ENCODE measurements around the gene PDE11A.

- TF ChIP-seq CBFB (CRISPR knock-in tag; IDR thresholded peaks at IDR 0.05) = no peak
- no peak for TF ChIP-seq HOXA7 (CRISPR knock-in tag; IDR thresholded peaks at IDR 0.05)
- TF ChIP-seq SP140L (CRISPR knock-in tag; IDR thresholded peaks at IDR 0.05; ENCODE audit: borderline replicate concordance) = no peak
- no peak for TF ChIP-seq ZNF589 (CRISPR knock-in tag; conservative IDR thresholded peaks at IDR 0.05)
- TF ChIP-seq ZBTB44 (CRISPR knock-in tag; IDR thresholded peaks at IDR 0.05) = no peak
These were observed 344.2 kb downstream of the PDE11A start for GRCh38 chr2:177728399-177728765.
